ENCODE data around the gene BRD3. TPM values are rescaled to one million over a fixed set of nuclear protein-coding genes. Genes with fewer than 3 reads are reported as not detected.

The BRD3 gene
- total and polyA plus RNA-seq, 2 of the 8 experiments (the other 6 are each of a cell fraction or from before 2014, with no cell fraction given): 31.0 to 82.7 TPM

GRCh38 chr9:134076644-134077043 is 8.8 kb upstream of the BRD3 start (continued):
- TF ChIP-seq CHD7 (IDR thresholded peaks at IDR 0.05; ENCODE audit: insufficient replicate concordance, low read length) (no peak), HDAC2 (IDR thresholded peaks at IDR 0.05; ENCODE audit: borderline replicate concordance in 1 of 2, low read depth in 2 of 2, low read length in 2 of 2) (no peak), KDM5A (IDR thresholded peaks at IDR 0.05; ENCODE audit: low read length) (no peak)
